GM12892 (cell line): ENCODE data around the gene SACS.

Experiments used
- POLR2A ChIP-seq: IDR thresholded peaks from 2 replicates; pipeline ENCODE4 v1.6.1; 2011; ENCODE audit warnings: low read depth, low read length, control low read depth
- POLR2AphosphoS5 ChIP-seq: IDR thresholded peaks from 2 replicates; pipeline ENCODE4 v1.6.1; 2011; ENCODE audit warnings: low read depth, low read length, control low read depth
- TAF1 ChIP-seq: IDR thresholded peaks from 2 replicates; pipeline ENCODE4 v1.6.1; 2011; ENCODE audit warnings: low read depth, mild to moderate bottlenecking, control low read depth, low read length, borderline replicate concordance

DNA sequence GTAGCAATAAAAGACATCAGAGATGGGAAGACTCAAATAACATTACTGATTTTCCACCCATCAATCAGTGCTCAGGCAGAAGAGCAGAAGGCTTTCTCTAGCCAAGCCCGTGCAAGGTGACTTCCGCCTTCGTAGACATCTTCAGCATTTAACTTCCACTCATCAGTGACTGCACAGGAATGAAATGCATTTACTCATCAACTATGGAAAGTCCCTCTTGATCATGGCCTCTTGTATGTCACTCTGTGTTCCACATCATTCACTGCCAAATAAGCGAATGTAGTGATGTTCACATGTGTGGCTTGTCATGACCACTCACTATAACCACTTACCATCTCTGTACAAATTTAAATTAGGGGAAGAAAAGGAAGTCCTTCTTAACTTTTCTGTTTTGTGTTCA, 49.4 kb downstream of the SACS start:
- TF ChIP-seq TAF1 (no peak), POLR2A (no peak), POLR2AphosphoS5 (no peak)
